HG03045 (cell line): Measurements from ENCODE around the gene DHRS11.

Experiments used
- ATAC-seq: cut with Tn5 transposase; IDR thresholded peaks from one replicate; pipeline ENCODE4 v1.9.1; 2021; ENCODE audit warnings: mild to moderate bottlenecking, moderate library complexity; ENCODE audit not compliant: unreplicated experiment

The DHRS11 gene, protein sequence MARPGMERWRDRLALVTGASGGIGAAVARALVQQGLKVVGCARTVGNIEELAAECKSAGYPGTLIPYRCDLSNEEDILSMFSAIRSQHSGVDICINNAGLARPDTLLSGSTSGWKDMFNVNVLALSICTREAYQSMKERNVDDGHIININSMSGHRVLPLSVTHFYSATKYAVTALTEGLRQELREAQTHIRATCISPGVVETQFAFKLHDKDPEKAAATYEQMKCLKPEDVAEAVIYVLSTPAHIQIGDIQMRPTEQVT

DNA sequence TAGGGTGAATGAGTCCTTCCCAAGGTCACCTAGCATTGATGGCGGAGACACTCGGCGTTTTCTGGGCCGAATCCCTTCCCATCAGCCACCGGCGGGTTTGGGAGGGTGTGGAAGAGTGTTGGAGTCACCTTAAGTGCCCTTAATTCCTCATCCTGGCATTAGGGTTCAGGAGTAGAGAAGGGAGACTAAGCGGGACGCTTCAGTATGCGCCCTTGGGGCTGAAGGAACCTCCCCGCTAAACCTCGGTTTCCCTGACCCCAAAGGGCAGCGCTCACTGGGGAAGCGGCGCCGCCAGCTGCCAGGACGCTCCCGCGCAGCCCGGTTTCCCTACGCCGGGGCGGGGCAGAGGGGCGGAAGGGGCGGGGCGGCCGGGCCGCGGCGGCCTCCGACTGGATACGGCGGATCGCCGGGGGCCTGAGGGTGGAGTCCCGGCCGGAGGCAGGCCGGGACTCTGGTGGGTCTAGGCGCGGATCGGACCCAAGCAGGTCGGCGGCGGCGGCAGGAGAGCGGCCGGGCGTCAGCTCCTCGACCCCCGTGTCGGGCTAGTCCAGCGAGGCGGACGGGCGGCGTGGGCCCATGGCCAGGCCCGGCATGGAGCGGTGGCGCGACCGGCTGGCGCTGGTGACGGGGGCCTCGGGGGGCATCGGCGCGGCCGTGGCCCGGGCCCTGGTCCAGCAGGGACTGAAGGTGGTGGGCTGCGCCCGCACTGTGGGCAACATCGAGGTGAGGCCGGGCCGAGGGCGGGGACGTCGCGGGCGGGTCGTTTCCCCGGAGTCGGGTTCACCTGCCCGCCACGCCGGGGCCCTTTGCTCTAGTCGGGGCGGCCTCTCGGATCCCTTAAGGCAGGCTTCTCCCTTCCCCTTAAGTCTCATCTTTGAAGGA, at the start of gene DHRS11:
Gene DHRS11 (plus strand): TSS at position 446 of the 882 bp plus-strand sequence. CDS start 131 bp downstream, at position 577.
- ATAC-seq = peak; percentile 85

DNA sequence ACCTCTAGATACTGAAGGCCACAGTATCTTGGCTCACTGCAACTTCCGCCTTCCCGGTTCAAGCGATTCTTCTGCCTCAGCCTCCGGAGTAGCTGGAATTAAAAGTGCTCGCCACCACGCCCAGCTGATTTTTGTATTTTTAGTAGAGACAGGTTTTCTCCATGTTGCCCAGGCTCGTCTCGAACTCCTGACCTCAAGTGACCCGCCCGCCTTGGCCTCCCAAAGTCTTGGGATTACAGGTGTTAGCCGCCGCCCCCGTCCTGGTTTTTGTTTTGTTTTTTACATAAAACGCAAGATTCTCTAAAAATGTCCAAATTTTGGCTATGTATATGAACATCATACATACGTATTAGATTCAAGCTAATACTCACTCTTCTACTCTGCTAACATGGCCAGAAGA, 48.9 kb upstream of the DHRS11 start:
- no peak for ATAC-seq

DNA sequence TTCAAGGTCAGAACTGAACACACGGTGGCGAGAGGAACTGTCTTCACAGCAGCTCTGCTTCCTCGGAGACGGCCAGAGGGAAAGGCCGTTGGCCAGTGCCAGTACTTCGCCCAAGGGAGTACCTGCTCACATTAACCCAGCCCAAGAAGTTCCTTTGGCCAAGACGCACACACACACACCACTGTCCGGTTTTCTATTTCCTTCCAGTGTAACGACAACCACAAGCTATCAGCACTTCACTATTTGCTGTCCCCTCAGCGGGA, 47.7 kb upstream of the DHRS11 start:
- no peak for ATAC-seq

DNA sequence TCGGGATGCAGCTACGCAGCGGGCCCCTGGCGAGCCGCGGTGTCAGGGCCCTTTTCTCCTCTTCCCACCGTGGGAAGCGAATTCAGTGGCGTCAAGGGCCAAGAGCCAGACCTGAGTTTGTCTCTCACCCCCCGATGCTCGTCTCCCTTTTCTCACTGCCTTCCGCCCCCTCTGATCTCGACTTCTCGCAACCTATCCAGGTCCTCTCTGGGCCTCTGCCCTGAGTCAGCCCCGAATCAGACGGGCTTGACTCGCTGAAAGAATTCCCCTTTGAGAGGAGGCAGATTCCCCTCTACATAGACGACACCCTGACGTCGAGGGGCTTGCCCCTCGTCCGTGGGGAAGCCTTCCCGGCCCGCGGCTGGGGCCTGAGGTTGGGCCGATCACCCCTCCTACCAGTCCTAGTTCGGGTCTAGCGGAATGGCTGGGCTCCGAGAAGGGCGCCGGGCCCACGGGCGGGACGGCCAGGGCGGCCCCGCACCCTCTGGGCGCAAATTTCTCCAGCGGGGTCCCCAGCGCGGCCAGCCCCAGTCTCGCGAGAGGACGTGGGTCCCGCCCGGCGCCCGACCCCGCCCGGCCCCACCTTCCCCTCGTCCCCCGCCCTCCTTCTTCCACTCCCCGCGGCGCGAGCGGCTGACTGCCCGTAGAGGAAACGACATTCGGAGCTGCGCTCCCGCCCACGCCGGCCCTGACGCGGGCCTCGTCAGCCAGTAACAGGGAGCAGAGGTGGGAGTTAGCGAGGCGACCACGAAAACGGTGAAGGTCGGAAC, 47.2 kb upstream of the DHRS11 start, which contains the start of gene GGNBP2:
Gene GGNBP2 (plus strand): TSS at position 613 of the 770 bp plus-strand sequence. CDS start 806 bp downstream, outside the sequence.
- ATAC-seq = peak; percentile 61

DNA sequence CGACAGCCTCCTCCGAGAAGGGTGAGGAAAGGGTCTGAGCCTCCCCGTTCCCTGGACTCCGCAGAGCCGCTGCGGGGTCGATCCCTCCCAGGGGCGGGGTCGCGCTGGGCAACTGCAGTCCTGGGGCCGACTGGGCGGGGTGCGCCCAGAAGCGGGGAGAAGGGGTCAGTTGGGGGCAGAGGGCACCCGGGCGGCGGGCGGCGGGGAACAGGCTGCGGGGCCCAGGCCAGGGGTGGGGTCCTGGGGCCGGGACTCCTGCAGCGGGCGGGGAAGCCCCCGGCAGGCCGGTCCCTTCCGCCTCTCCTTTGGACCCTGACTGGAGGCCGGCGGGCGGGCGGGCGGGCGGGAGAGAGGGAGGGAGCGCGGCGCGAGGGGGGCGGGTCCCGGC, 46.6 kb upstream of the DHRS11 start:
- ATAC-seq = peak; percentile 46

DNA sequence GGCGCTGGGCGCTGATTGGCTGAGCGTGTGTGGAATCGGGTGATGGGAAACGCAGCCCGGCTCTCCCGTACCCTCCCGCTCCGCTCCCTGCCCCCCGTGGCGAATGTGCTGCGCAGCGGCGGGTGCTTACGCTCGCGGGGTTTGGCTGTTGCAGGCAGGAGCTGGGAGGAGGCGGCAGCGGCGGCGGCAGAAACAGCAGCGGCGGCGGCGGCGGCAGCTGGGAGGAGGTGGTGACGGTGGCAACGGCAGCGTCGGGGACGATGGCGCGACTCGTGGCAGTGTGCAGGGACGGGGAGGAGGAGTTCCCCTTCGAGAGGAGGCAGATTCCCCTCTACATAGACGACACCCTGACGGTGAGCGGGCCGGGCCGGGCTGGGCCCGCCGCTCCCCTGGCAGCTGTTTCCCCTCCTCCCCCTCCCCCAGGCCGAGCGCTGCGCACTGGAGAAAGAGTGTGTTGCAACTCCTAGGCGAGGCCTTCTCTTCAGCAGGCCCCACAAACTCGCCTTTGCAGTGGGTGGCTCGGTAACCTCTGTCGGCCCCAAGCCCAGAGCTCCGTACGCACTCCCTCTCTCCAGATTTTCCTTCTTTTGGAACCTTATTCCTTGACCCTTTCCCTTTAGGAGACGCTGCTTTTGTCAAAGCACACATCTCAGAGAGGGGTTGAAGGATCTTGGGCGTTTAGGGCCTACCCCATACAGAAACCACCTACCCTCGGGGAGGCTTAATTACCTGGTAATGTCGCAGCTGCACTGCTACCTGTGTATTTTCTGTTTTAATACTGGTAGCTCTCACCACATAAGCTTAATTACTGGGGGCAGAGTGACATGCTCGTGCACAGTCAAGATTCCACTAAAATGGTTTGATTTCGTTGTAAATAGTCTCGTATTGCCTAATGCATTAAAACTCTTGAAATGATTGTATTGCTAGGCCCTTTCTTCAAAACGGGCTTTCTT, 45.9 kb upstream of the DHRS11 start:
- ATAC-seq = peak; percentile 67

DNA sequence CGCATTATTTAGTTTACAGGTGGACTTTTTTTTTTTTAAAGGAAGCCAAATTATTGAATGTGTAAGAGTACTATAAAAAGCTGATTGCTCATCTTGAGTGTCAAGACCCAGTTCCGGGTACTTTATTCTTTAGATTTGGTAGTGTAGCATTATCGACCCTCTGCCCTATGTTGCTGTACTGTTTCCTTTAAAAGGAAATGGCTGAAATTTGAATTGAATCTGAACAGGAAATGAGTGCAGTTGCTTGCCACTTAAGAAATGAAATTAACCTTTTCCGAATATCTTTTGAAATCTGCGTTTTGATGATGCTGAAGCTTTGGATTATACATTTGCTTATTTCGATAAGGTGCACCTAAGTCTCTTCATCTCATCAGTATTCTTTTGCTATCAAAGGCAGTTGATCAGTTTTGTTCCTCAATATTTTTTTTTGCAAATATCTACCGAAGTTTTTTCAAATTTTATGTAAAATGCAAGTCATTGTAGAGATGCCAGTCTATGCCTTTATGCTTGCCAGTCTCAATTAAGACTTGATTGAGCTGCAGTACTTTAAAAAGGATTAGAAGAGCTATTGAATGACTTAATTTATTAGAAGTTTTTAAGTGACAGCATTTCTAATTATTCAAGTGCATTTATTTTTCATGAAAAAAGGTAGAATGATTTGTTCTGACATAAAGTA, 45.1 kb upstream of the DHRS11 start:
- no peak for ATAC-seq

DNA sequence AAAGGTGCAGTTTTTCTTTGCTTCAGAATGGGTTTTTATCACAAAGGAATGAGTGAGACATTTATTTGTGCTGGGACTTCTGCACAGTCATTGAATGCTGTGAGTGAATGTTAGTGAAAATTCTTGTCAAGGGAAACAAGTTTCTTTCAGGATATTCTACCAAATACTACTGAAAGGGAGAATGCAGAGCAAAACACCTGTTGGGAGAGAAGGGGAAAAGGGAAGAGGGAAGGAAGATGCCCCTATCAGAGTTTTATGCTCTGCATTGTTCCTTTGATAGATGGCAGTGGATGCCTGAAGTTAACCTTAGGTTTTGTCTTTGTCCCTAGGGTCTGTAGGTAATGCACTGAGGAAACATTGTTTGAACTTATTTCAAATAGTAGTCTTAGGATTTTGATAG, 43.9 kb upstream of the DHRS11 start:
- ATAC-seq = no peak

DNA sequence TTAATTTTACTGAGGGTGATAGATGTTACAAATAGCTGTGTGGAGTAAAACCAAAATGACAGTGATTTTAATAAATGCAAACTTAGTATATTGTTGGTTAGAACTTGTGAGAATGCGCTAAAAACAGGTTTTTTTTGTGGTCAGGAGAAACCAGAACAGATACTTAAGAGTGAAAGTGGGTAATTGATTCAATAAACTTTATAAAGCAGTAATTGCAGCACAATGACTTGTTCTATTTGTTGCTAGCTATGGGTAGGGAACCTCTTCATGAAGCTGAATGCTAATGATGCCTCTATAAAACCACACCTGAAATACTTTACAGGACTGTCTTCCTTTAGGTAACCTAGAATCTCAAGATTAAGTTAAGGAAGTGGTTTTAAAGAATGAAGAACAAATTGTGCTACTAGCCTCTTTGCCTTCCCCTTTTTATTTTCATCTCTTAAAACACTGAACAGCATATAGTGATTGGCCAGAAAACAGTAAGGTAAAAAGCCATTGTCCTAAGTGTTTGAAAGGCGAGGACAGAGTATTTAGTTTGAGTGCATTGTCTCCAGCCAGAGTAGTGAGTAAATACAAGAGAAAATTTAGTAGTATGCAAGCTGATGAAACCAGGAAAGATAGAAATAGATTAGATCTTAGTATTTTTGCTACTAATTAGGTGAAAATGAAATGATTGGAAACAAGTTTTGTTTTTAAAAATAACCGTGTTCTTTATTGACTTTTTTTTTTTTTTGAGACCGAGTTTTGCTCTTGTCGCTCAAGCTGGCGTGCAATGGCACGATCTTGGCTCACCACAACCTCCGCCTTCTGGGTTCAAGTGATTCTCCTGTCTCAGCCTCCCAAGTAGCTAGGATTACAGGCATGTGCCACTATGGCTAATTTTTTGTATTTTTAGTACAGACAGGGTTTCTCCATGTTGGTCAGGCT, 40.9 kb upstream of the DHRS11 start:
- no peak for ATAC-seq

DNA sequence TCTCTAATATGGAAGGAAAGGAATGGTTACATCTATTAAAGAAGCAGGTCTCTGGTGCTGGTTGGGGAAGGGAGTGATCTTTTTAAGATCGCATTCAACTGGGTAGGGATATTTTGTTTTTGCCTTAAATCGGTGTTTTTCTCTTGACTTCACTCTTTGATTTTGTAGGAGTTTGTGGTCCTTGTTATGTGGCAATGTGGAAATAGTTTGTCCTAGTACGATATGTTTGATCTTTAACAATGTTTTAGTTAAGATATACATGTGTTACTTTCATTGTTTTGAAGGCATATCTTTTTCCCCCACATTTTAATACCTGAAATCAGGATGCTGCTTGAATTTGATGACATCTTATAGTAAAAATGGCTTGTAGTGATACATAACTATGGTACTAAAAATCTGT, 38.2 kb upstream of the DHRS11 start:
- ATAC-seq = no peak

DNA sequence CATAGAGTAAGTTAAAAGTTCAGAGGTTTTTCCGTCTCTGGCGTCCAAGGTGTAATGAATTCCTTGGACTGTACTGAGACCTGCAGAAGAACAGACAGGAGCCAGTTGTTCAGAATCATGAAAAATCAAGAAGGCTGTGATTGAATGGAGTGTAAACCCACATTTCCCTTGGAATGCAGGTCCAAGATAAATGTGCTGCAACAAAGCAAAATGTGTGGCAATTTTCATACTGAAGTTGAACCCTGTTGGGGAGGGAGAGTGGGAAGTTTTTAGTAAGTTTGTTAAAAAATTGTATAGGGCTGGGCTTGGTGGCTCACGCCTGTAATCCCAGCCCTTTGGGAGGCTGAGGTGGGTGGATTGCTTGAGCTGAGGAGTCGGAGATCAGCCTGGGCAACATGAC, 25.6 kb upstream of the DHRS11 start:
- ATAC-seq = no peak

DNA sequence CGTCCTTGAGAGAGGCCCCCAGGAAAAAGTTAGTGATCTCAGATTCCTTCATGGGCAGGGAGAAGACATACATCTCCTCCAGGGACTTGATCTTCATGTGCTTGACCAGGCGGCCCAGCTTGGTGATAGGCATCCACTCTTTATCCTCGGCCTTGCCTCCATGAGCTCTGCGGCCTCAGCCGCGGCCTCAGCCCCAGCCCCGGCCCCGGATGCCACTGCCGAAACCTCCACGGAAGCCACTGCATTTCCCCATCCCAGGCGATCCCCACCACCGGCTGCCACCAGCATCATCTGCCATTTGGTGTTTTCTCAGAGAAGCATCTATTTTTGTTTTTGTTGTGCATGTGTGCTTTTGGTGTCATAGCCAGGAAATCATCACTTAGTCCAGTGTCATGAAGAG, 16.7 kb upstream of the DHRS11 start:
- no peak for ATAC-seq

DNA sequence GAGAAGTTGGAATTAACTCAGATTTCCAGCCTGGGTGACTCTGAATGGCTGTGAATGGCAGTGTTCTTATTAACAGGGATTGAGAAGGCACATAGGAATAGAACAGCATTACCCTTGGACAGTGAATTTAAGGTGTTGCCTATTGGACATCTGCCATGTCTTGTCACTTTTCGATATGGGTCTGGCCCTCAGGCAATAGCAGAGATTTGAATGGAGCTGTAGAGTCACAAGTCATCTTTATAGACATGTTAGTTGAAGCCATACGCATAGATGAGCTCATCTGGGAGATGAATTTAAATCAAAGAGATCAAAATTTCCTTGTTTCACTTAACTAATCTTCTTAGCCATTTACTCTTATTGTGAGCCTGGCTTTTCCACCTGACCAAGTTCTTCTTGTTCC, 14.9 kb upstream of the DHRS11 start:
- ATAC-seq = no peak

DNA sequence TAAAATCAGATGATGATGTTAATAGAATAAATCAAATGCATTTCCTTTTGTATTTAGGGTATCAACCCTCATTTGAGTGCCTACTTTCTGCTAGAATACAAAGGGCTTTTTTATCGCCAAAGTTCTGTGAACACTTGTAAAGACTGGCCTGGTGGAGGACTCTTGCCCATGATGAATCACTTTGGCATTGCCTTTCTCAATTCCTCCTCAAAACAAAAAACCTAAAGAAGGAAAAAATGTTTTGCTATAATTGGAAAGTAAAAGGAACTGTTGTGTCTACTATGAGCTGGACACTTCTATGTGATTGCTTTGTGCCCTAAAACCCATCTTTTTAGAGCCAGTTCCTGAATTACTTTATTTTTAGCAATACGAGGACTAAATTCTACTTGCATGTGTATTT, 13.0 kb upstream of the DHRS11 start:
- no peak for ATAC-seq

DNA sequence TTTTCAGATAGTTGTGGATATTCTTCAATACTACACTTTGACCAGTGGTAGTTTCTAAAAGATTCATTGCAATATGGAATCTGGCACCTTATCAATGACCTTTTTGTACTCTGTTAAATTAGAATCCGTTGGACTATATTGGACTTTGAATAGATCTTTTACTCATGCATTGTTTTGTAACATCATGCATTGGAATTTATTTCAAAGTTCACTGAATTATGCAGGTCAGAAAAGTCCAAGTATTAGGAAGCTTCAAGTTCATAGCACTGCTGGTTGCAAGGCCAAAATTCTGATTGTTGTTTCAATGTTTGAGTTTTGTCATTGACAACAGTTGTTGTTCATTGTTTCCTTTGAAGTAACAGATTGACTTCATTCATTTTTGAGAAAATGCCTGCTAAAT, 7.9 kb upstream of the DHRS11 start:
- ATAC-seq = no peak

DNA sequence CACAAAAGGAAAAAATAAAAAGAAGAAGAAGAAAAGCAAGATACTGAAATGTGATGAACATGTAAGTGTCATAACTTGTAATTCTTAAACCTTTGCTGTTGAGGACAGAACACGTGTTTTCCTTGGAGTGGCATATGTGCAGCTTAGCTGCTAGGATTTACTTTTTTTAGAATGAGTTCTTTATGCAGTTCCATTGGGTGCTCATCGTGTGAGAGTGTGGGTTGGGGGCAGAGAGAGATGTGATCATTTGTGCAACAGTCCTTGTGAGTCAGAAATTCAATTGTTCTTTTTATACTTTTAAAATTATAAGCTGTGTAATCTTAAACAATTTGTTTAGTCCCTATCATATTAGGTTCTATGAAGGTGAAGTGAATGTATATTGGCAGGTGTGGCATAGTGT, 5.5 kb upstream of the DHRS11 start:
- no peak for ATAC-seq

DNA sequence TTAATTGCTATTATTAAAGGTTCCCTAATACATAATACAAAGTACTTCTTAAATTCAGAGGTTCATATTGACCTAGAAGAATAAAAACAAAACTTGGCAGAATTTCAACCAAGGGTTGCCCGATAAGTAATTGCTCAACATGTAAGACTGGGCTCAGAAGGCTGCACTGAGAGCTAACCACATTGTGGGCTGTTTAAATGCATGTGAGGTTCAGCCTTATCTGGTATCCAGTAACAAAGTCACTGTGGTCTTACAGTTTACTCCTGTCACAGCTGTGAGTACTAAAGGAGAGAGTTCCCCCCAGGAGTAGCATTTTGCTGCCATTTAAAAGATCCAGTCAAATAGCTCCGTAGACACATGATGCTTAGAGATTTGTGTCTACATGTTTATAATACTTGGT, 1.6 kb upstream of the DHRS11 start:
- ATAC-seq = no peak

DNA sequence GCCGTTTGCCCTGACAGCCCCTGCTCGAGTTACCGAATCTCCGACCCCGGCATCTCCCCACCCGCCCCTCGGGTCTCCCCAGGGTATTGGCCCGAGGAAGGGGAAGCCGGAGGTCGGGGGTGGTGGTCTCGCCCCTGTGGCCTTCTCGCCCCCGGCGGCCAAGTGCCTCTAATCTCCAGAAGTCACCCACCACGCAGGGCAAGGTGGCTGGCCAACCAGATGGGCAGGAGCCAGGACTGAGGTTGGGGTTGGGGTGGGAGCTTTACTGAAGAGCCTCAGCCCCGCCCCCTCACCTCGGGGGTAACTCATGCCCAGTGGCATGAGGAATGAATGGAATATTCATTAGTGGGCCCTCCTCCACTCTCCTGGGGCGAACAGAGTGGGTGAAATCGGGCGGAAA, 637 bp downstream of the DHRS11 start:
- no peak for ATAC-seq

DNA sequence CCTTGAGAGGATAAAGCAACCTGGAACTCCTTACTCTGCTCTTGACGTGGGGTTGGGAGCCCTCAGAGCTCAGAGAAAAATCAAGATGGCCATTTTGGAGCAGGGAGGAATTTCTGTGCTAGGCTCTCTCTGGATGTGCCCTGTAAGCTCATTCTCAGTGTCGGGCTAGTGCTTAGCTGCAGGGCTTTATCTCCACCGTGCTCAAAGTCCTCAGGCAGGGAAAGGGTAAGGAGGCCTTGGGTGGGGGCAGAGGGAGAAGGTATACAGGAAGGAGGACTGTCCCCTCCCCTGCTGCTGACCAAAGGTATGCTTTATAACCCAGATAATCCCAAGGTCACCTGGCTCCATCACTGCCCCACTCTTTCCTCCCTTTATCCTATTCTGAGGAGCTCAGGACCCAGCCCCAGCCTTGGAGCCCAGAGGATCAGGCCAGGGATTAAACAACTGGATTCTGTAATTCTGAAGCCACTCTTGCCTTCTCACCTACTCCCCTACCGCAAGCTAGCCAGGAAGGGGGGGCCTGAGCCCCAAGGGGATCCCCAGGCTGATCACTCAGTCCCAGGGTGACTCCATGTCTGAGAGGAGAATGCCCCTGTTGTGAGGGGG, 1.1 kb downstream of the DHRS11 start:
- ATAC-seq = no peak
